MV-4-11 (cell line): Measurements from ENCODE around the gene USP32.
"Not testable (repeated sequence)": the region's sequence is repeated elsewhere in the genome, so short reads cannot be mapped to it uniquely, and the experiment has no call there.

Source experiments
- DNase-seq: peaks from one replicate; lab custom pipeline; 2025; lab: John Stamatoyannopoulos, UW

USP32 gene

DNA sequence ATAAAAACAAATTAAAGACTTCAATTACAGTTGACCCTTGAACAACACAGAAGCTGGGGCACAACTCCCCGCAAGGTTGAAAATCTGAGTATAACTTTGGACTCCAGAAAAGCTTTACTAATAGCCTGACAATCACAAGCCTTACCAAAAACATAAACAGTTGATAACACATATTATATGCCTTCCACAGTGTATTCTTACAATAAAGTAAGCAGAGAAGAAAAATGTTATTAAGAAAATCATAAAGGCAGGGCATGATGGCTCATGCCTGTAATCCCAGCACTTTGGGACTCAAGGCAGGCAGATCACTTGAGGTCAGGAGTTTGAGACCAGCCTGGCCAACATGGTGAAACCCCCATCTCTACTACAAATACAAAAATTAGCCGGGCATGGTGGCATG lies 58.9 kb downstream of the USP32 start:
- DNase-seq: not testable (repeated sequence)

DNA sequence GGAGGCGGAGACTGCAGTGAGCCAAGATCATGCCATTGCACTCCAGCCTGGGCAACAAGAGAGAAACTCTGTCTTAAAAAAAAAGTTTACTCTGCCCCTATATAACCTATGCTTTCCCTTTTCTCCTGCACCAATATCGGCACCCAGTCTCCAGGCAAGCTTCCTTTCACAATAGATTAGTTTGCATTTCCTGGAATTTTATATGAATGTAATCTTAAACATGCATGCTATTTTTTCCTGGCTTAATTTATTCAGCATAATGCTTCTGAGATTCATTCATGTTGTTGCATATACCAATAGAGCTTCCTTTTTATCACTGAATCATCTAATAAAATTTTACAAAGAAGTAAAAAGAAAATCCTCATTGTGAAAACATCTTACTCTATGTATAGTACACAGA lies 59.4 kb downstream of the USP32 start:
- DNase-seq: no peak

DNA sequence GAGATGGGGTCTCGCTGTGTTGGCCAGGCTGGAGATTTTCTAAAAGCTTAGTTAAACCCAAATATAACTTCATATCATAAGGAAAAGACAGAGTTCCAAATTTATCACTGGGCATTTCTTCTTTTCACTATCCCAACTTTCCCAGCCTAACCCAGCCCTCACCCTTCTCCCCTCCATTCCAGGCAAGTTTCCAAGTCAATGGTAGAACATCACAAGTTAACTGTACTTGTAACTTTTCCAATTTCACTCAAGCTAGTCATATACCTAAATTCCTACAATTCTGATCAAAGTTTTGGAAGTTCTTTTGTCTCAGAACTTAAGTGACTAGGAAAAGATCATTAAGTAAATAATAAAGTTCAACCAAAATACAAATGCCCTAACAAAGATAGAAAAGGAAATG lies 61.2 kb downstream of the USP32 start:
- DNase-seq: no peak

DNA sequence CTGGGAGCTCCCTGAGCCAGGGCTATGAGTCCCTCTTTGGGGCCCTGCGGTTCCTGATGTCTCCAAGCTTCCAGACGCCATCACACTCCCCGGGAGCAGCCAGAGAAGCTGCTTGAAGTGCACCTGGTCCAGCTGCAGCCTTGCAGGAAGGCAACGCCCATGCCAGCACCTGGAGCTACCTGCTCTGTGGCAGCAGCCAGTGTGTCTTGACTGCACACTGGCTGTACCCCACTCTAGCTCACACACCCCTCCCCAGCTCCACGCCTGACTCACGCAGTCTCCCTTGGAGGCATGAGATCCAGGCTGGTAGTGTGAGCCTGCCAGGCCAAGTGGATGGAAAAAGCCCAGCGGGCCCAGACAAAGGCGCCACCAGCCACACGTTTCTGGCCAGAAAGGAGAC lies 63.3 kb downstream of the USP32 start:
- DNase-seq: no peak

DNA sequence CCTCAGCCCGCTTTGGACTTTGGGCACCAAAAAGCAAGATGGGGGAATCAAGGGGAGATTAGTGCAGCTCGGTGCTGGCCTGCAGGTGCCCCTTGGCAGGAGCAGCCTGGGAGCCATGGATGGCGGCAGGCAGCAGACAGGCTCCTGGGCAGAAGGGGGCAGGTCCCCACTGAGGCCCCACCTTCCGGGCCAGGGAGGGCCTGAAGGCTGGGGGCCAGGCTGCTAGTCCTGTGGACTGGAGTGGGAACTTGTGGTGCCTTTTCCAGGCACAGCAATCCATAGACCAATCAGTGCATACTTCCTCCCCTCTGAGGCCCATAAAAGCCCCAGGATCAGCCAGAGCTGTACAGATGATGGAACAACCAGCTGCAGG lies 64.0 kb downstream of the USP32 start:
- no peak for DNase-seq

DNA sequence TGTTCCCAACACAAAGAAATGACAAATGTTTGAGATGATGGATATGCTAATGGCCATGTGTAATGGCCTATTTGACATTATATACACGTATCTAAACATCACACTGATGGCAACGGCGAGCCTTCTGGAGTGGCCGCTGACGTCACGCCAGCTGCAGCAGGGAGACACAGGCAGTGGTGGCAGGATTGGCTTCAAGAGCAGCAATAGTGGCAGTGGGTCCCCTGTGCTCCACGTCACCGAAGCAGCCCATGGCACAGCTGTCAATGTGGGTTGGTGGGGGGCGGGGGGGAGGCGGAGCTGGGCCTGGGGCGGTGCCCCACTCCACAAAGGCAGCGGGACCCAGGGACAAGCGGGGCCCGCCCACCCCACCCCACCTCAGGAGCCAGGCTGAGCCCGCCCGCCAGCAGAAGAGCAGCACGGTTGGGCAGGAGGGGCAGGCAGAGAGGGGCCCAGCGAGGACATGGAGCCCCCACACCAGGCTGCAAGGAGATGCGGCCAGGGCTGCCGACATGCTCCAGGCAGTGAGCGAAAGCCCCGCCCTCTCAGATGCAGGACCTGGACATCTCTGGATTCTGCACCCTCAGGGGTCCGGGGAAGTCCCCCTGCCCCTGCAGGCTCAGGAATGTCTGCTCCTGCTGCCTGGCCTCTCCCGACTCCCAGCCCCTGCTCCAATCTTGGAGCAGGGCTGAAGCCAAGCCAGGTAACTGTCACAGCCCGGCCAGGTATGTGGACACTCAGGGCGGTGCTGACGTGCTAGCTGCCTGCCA lies 64.6 kb downstream of the USP32 start:
- DNase-seq: no peak

DNA sequence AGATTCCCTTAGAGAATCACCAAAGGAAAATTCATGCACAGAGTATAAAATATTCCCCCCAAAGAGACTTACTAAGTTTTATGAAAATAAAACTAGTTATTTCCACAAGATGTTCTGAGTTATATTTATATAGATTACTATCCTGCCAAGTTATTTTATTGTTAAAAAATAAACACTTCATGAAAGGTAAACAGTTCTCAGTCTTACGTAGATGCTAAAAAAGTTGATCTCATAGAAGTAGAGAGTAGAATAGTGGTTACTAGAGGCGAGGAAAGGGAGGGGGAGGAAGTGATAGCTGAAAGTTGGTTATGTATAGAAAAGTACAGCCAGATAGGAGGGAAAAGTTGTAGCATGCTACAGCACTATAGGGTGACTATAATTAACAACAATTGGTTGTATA lies 65.2 kb downstream of the USP32 start:
- no peak for DNase-seq

DNA sequence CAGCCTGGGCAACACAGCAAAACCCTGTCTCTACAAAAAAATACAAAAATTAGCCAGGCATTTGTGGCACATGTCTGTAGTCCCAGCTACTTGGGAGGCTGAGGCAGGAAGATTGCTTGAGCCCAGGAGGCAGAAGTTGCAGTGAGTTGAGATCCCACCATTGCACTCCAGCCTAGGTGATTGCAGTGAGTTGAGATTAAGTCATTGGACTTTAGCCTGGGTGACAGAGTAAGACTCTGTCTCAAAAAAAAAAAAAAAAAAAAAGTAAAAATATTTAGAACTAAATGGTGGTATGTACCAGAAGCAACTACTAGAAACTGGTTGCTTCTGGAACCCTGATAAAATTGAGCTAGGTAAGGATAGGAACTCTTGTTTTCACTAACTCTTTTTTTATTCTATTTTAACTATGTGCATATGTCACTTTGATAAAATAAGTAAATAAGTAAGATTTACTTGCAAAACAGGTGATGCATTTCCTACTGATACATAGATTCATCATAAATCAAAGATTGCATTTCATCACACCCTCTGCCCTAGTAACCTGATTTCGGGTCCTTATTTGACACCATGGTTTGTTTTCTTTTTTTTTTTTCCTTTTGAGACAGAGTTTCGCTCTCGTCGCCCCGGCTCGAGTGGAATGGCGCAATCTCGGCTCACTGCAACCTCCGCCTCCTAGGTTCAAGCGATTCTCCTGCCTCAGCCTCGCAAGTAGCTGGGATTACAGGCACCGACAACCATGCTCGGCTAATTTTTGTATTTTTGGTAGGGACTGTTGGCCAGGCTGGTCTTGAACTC lies 66.0 kb downstream of the USP32 start:
- DNase-seq: peak; percentile 15

DNA sequence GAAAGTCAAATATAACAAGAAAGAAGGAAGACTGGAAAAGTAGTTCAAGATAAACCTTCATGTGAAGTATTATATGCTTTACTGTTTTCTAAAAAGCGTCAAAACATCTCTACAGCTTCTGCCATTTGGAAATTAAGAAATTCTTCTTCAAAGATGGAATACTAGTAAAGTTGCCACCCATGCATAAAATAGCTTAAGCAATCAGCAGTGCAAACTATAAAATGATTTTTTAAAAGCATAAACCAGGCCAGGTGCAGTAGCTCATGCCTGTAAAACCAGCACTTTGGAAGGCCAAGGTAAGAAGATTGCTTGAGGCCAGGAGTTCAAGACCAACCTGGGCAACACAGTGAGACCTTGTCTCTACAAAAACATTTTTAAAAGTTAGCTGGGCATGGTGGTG lies 68.2 kb downstream of the USP32 start:
- DNase-seq: no peak

DNA sequence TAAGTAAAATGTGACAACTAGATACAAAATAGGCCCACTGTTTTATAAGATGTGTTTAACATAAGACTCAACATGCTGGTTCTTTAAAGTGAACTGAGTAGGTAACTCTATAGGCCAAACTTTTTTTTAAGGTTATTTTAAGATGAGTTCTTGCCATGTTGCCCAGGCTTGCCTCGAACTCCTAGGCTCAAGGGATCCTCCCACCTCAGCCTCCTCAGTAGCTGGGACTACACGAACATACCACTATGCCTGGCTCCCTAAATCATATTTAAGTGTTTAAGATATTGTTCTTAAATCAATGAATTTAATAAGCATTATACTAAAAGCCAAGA lies 69.9 kb downstream of the USP32 start:
- DNase-seq: no peak

DNA sequence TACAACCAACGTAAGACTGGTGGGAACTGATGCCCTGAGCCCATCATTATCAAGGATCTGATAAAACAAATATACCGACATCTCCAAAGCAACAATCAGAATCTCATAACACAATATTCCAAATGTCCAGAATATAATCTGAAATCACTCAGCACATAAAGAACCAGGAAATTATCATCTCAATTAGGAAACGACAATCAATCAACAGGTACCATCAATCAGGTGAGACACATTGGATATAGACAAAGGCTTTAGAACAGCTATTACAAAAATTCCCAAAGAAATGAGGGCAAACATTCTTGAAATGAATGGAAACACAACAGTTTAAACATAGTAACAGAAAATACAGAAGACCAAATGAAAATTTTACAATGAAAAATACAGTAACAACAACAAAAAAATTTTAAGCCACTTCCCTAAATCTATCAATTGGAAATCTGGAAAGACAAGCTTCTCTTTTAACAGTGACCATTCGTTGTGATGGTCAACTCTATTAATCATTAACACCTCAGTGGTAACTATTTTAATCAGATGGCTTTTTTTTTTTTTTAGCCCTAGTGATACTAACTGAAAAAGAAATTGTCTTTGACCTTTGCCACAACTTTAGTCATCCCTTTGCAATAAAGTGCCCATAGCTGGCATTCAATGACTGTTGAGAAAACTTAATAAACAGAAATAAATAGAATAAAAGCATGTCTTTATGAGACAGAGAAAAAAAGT lies 70.4 kb downstream of the USP32 start:
- no peak for DNase-seq

DNA sequence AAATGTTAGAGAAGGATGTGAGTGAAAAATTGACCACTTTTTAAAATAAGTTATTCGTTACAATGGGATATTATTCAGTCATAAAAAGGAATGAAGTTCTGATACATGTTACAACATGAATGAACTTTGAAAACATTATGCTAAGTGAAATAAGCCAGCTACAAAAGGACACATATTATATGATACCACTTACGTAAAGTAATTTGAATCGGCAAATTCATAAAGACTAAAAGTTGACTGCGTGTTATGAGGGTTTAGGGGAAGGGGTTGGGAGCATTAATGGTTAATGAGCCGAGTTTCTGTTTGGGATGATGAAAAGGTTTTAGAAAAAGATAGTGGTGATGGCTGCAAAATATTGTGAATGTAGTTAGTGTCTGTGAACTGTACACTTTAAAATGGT lies 73.1 kb downstream of the USP32 start:
- DNase-seq: no peak

DNA sequence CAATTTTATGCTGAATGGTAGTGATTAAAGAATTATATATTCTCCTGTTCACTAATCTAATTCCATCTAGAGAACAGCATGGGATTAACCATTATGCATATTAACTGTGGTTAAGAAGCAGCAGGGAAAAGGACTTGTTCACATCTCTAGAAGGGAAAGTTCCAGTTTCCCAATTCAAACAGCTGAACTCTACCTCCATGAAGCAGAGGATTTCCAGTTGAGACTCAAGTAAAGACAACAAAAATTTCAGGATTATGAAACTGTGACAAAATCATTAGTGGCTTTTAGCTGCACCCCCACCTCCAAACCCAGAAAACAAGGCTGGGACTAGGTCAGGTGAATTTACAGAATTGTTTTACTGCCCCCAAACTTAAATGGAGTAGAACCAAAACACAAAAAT lies 73.6 kb downstream of the USP32 start:
- DNase-seq: no peak

DNA sequence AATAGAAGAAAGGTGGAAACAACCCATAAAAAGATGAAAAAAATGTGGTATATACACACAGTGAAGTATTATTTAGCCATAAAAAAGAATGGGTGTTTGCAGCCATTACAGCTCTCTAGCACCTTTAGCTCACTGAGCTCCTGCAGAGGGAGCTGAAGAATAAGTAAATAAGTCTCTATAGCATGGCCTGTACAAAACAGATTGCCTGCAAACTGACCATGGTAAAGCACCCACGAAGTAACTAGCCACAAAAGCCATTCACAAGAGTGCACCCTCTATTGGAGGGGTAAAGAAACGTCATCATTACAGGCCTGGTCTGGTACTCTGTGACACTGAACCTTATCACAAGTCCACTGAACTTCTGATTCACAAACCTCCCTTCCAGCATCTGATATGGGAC lies 76.3 kb downstream of the USP32 start:
- DNase-seq: peak; percentile 22

DNA sequence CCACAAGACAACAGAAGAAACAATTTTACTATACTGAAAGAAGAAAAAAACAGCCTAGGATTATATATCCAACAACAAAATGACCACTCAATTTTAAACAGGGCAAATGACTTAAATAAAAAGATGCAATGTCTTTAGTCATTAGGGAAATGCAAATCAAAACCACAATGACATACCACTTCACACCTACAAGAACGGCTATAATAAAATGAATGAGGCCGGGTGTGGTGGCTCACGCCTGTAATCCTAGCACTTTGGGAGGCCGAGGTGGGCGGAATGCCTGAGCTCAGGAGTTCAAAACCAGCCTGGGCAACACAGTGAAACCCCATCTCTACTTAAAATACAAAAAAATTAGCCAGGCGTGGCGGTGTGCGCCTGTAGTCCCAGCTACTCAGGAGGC lies 77.0 kb downstream of the USP32 start:
- not testable (repeated sequence) for DNase-seq

DNA sequence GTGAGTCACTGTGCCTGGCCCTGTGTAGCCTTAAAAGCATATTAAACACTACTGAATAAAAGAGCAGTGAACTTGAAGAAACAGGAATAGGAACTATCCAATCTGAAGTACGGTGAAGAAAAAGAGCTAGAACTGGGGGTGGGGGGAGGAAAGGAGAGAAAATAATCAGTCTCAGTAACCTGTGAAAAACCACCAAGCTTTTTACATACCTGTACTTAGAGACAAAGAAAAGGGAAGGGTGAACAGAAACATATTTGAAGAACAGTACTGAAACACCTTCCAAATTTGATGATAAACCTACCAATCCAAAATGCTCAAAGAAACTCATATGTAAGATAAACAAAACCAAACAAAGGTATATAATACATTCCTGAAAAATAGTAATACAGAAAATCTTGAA lies 77.5 kb downstream of the USP32 start:
- no peak for DNase-seq

DNA sequence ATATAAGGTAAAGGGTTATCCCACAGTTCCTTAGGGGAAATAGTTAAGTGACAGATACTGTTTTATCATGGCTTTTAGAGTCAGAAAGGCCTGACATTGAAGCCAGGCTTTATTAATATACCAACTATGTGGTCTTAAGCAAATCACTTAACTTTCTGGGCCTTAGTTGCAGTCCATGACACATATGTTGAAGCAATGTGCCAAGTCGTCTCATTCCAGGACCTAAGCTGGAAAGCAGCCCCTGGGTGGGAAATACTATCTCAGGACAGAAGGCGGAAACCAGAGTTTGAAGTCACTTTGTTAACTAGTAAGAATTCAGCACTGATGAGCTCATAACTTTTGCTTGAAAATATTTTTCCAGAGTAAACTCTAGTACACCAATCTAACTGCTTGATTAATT lies 80.0 kb downstream of the USP32 start:
- DNase-seq: no peak

DNA sequence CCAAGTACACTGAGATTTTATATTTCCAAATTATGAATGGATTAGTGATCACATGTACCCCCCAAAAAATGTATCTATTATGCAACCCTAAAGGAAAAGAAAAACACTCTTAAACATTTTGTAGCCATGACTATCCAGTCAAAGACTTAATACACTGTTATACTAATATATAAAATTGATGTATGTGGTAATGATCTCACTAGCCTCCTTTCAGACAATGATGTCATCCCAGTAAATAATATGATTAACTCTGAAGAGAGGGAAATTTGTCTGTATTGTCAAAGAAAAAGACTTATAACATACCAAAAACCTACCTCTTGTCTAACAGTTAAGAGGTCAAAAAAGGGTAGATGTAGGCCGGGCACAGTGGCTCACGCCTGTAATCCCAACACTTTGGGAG lies 80.7 kb downstream of the USP32 start:
- no peak for DNase-seq

DNA sequence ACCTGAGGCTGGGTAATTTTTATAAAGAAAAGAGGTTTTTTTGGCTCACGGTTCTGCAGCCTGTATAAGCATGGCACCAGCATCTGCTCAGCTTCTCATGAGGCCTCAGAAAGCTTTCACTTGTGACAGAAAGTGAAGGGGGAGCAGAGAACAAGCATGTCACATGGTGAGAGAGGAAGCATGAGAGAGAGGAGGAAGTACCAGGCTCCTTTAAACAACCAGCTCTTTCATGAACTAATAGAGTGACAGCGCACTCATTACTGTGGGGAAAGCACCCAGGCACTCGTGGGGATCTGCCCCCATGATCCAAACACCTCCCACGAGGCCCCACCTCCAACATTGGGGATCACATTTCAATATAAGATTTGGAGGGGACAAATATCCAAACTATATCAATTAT lies 86.8 kb downstream of the USP32 start:
- peak; percentile 79 for DNase-seq

DNA sequence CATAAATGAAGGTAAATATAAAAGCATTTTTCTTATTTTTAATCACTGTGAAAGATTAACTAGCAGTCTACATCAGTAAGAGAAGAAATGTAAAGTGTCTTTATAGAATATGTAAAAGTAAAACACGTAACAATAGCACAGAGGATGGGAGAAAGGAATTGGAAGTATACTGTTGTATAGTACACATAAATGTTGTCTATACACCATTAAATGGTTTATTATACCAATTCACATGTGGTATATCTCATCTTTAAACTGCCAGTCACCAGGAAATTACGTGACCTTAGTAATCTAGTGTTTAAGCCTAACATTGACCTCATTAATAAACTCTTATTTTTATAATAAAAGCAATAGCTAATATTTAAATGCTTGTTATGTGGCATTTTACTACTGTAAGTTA lies 87.4 kb downstream of the USP32 start:
- no peak for DNase-seq

DNA sequence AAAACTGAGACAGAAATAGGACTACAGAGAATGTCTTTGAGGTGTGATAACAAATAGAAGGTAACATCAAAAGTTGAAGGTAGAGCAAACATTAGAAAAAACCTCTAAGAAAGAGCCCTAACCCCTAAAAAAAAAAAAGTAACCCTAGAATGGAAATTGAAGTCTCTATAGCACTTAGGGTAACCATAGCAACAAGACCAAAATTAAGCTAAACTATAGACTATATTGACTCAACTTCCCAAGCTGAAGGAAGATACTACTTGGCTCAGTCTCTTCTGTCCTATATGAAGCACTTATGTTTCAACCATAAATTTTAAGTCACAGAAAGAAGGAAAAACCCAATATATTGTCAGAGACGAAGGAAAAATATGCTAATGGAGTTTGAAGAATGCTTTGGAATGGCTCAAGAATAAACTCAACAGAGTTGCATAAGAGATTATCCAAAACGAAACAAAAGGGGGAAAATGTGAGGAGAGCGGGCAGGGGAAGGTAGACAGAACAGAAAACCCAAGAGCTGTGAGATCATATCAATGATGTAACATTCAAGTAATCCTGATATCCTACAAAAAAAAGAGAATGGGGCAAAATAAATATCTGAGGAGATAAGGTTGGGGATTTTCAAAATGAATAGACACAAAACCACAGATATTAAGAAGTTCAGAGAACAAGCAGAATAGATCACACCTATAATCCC lies 88.4 kb downstream of the USP32 start:
- DNase-seq: no peak

DNA sequence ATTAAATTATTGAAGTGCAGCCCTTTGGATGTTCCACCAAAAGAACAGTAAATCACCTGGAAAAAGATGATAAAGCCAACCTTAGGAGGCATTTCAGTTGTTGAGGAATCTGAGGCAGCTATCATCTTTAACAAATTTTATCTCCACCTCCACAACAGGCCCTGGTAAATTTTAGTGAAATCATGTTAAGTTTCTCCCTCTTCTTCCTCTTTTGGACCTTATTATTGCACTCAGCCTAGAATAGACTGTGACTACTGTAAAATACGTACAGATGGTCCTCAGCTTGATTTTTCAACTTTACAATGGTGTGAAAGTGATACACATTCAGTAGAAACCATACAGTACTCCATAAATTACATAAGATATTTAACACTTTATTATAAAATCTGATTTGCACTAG lies 90.3 kb downstream of the USP32 start:
- peak; percentile 23 for DNase-seq

DNA sequence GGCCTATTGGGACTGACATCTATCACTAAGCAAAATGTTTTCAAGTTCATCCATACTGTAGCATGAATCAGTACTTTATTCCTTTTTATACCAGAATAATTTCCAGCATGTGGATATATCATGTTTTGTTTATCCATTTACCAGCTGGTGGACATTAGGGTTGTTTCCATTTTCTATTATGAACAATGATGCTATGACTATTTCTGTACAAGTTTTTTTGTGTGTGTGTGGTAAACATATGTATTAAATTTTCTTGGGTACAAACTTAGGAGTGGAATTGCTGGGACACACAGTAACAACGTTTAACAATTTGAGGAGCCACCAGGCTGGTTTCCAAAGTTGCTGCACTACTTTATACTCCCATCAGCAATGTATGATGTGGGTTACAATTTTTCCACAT lies 91.0 kb downstream of the USP32 start:
- no peak for DNase-seq
